Fibroblast of lung (primary cell): Measurements from ENCODE around the gene AZIN2. TPM values are rescaled to one million over a fixed set of nuclear protein-coding genes. Genes with fewer than 3 reads are reported as not detected.

Experiments
- DNase-seq, 2 donors: peaks; one replicate each; pipeline versions ENCODE4 v3.0.0 to v3.0.0-alpha.2; 2010; ENCODE audit warnings: low read depth in 2 of 2
- H2AFZ ChIP-seq: 2 replicates; pipeline ENCODE4 v1.5.1; 2012; ENCODE audit warnings: low read length, control low read depth, inconsistent platforms
- H3K27ac ChIP-seq: 2 replicates; pipeline ENCODE4 v1.5.1; 2011; ENCODE audit warnings: low read length, control low read depth; ENCODE audit not compliant: insufficient read depth
- H3K27me3 ChIP-seq: 2 replicates; pipeline ENCODE4 v1.5.1; 2011; ENCODE audit warnings: mild to moderate bottlenecking, low read length; ENCODE audit not compliant: control insufficient read depth, insufficient read depth
- H3K36me3 ChIP-seq: 2 replicates; pipeline ENCODE4 v1.5.1; 2011; ENCODE audit warnings: low read length; ENCODE audit not compliant: control insufficient read depth, insufficient read depth
- H3K4me1 ChIP-seq: 2 replicates; pipeline ENCODE4 v1.5.1; 2011; ENCODE audit warnings: low read length; ENCODE audit not compliant: control insufficient read depth, insufficient read depth; ENCODE audit errors: extremely low read depth
- H3K4me2 ChIP-seq: 2 replicates; pipeline ENCODE4 v1.5.1; 2011; ENCODE audit warnings: low read length, control low read depth; ENCODE audit not compliant: insufficient read depth; ENCODE audit errors: extremely low read depth
- H3K4me3 ChIP-seq, 4 experiments: fragments of 200-600 bp in 1 of 4; sonication (generic) in 1 of 4; replicated peaks in 1 of 4; 2 replicates each; pipeline ENCODE4 v1.5.1; 2011 to 2016; ENCODE audit warnings: low read length in 4 of 4, low read depth in 3 of 4, mild to moderate bottlenecking in 3 of 4, control low read depth in 2 of 4, inconsistent platforms in 1 of 4, mixed read lengths in 1 of 4; ENCODE audit not compliant: insufficient read depth in 1 of 4; ENCODE audit errors: control extremely low read depth in 1 of 4
- H3K79me2 ChIP-seq: 2 replicates; pipeline ENCODE4 v1.5.1; 2012; ENCODE audit warnings: mild to moderate bottlenecking, low read length, inconsistent platforms; ENCODE audit not compliant: control insufficient read depth, insufficient read depth
- H3K9ac ChIP-seq: 2 replicates; pipeline ENCODE4 v1.5.1; 2011; ENCODE audit warnings: mild to moderate bottlenecking, low read length, control low read depth; ENCODE audit not compliant: insufficient read depth
- H3K9me3 ChIP-seq: 2 replicates; pipeline ENCODE4 v1.5.1; 2012; ENCODE audit warnings: low read depth, low read length; ENCODE audit not compliant: control insufficient read depth, insufficient read depth
- H4K20me1 ChIP-seq: 2 replicates; pipeline ENCODE4 v1.5.1; 2011; ENCODE audit warnings: low read length; ENCODE audit not compliant: control insufficient read depth, insufficient read depth; ENCODE audit errors: extremely low read depth
- CTCF ChIP-seq, 2 donors: IDR thresholded peaks in 1 of 2; conservative IDR thresholded peaks in 1 of 2; 1 replicate in 1 of 2; 2 replicates in 1 of 2; pipeline ENCODE4 v1.5.1; 2011 to 2012; ENCODE audit warnings: low read length in 2 of 2, control low read depth in 1 of 2, inconsistent platforms in 1 of 2, low read depth in 1 of 2, mild to moderate bottlenecking in 1 of 2
- EZH2 ChIP-seq: IDR thresholded peaks from 2 replicates; pipeline ENCODE4 v1.5.1; 2012; ENCODE audit warnings: low read length, control low read depth, mild to moderate bottlenecking; ENCODE audit errors: missing control alignments
- polyA plus RNA-seq, 2 donors: library from polyadenylated mRNA; depleted of rRNA in 1 of 2; stranded (reverse) in 1 of 2; unstranded in 1 of 2; fragments of >200 nt; gene quantifications; 2 replicates each; pipeline ENCODE4 v1.2.1, GENCODE V29; 2011 to 2012; ENCODE audit warnings: missing spikeins in 1 of 2
- total RNA-seq: library from RNA; depleted of rRNA; stranded (reverse); fragments of >200 nt; gene quantifications from 2 replicates; pipeline ENCODE4 v1.2.1, GENCODE V29; 2014

AZIN2 gene
- total and polyA plus RNA-seq, 2 donors (not counting 1 experiment from before 2014, with no cell fraction given) = 3.2 to 9.1 TPM

- H3K4me2 ChIP-seq = no peak overlapping the region
- H3K9me3 ChIP-seq = no peaks in the 10 kb centered on the region
- no peaks in the 10 kb centered on the region for H3K36me3 ChIP-seq
- no peak overlapping the region for H3K4me3 ChIP-seq
- H4K20me1 ChIP-seq = no peaks in the 10 kb centered on the region
- H3K9ac ChIP-seq = no peak overlapping the region
- H3K27me3 ChIP-seq = no peaks in the 10 kb centered on the region
- TF ChIP-seq EZH2 (no peak), CTCF (conservative IDR thresholded peaks at IDR 0.05 in 1 of 2, IDR thresholded peaks at IDR 0.05 in 1 of 2; ENCODE audit: low read depth in 1 of 2, low read length in 2 of 2) (no peak)
- no peaks in the 10 kb centered on the region for H3K79me2 ChIP-seq
- H3K4me1 ChIP-seq = no peaks in the 10 kb centered on the region
- H3K27ac ChIP-seq = no peak overlapping the region
- no peak overlapping the region for H2AFZ ChIP-seq
- no peak for DNase-seq
Measured at GRCh38 chr1:33110477-33110876, 29.5 kb downstream of the AZIN2 start.

GRCh38 chr1:33111965-33112364 lies 31.0 kb downstream of the AZIN2 start:
- no peaks in the 10 kb centered on the region for H3K9me3 ChIP-seq
- no peaks in the 10 kb centered on the region for H4K20me1 ChIP-seq
- no peak overlapping the region for H3K4me2 ChIP-seq
- no peaks in the 10 kb centered on the region for H3K27me3 ChIP-seq
- H3K36me3 ChIP-seq = no peaks in the 10 kb centered on the region
- no peak overlapping the region for H3K9ac ChIP-seq
- H3K79me2 ChIP-seq = no peaks in the 10 kb centered on the region
- no peaks in the 10 kb centered on the region for H3K4me1 ChIP-seq
- H3K27ac ChIP-seq = no peak overlapping the region
- peak; percentile 22 to 64 for DNase-seq
- H3K4me3 ChIP-seq = no peak overlapping the region
- TF ChIP-seq EZH2 (no peak), CTCF (conservative IDR thresholded peaks at IDR 0.05 in 1 of 2, IDR thresholded peaks at IDR 0.05 in 1 of 2; ENCODE audit: low read depth in 1 of 2, low read length in 2 of 2) (peak; percentile 44 to 60)
- H2AFZ ChIP-seq = no peak overlapping the region

GRCh38 chr1:33117440-33118085 lies 36.6 kb downstream of the AZIN2 start:
- no peaks in the 10 kb centered on the region for H3K79me2 ChIP-seq
- H3K27me3 ChIP-seq = no peaks in the 10 kb centered on the region
- no peaks in the 10 kb centered on the region for H3K36me3 ChIP-seq
- DNase-seq = no peak
- H3K4me2 ChIP-seq = no peak overlapping the region
- H3K9ac ChIP-seq = no peak overlapping the region
- TF ChIP-seq EZH2 (no peak), CTCF (conservative IDR thresholded peaks at IDR 0.05 in 1 of 2, IDR thresholded peaks at IDR 0.05 in 1 of 2; ENCODE audit: low read depth in 1 of 2, low read length in 2 of 2) (no peak)
- no peak overlapping the region for H3K4me3 ChIP-seq
- no peak overlapping the region for H2AFZ ChIP-seq
- H3K27ac ChIP-seq = no peak overlapping the region
- no peaks in the 10 kb centered on the region for H3K9me3 ChIP-seq
- H3K4me1 ChIP-seq = no peaks in the 10 kb centered on the region
- no peaks in the 10 kb centered on the region for H4K20me1 ChIP-seq
